ENCODE data around the gene DCPS. TPM values are rescaled to one million over a fixed set of nuclear protein-coding genes. Genes with fewer than 3 reads are reported as not detected.
"Not testable (repeated sequence)": the region's sequence is repeated elsewhere in the genome, so short reads cannot be mapped to it uniquely, and the experiment has no call there.

DCPS gene
- total RNA-seq, 1 donor from 2014 or later: 38.8 TPM

- intact Hi-C loops (cut with micrococcal nuclease): no loop called here
These were observed 37.2 kb downstream of the DCPS start for GRCh38 chr11:126340960-126341606.

DNA sequence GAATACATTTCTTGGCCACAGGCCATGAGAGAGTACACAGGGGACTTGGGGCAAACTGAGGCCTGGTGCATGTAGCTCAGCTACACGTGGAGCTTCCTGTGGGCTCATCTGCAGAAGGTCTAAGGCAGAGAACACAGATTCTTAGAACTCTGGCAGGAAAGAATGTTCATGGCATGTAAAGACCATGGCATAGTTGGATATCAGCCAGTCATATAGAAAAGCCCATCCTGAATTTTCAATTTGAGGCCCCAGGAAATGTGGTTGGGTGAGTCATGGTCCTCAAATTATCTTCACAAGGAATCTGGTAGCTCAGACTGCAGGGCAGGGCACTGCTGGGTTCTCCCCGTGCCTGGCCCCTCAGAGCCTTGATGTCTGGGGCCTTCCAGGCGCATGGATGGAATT, 37.9 kb downstream of the DCPS start:
- intact Hi-C loops (cut with micrococcal nuclease): no loop called here

- intact Hi-C loops (cut with micrococcal nuclease): no loop called here
These were observed 39.2 kb downstream of the DCPS start for GRCh38 chr11:126343051-126343450.

- intact Hi-C loops (cut with micrococcal nuclease): no loop called here
These were observed 40.6 kb downstream of the DCPS start for GRCh38 chr11:126344141-126345080.

DNA sequence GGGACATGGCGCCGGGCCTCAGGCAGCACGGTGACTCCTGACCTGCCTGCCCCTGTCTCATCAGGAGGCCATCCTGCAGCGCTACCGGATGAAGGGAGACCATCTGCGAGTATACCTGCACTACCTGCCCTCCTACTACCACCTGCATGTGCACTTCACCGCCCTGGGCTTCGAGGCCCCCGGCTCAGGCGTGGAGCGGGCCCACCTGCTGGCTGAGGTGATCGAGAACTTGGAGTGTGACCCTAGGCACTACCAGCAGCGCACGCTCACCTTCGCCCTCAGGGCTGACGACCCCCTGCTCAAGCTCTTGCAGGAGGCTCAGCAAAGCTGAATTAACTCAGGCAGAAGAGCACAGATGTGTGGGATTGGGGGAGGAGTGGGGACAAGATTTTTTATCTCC, 41.4 kb downstream of the DCPS start:
- intact Hi-C loops (cut with micrococcal nuclease): no loop called here

- intact Hi-C loops (cut with micrococcal nuclease): no loop called here
These were observed 42.1 kb downstream of the DCPS start for GRCh38 chr11:126345759-126346585.

GRCh38 chr11:126346586-126346940, 42.7 kb downstream of the DCPS start:
- intact Hi-C loops (cut with micrococcal nuclease): no loop called here

DNA sequence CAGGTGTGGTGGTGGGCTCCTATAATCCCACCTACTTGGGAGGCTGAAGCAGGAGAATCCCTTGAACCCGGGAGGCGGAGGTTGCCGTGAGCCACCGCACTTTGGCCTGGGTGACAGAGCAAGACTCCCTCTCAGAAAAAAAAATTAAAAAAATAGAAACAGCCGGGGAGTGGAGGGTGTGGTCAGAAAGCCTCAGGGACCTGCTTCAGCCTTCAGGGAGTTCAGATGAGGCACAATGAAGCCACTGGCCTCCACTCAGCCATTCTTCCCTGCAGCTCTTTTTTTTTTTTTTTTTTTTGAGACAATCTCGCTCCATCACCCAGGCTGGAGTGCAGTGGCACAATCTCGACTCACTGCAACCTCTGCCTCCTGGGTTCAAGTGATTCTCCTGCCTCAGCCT, 43.1 kb downstream of the DCPS start:
- intact Hi-C loops (cut with micrococcal nuclease): not testable (repeated sequence)

- intact Hi-C loops (cut with micrococcal nuclease): no loop called here
These were observed 44.1 kb downstream of the DCPS start for GRCh38 chr11:126347751-126348668.

- intact Hi-C loops (cut with micrococcal nuclease): no loop called here
These were observed 45.1 kb downstream of the DCPS start for GRCh38 chr11:126348806-126349582.

- intact Hi-C loops (cut with micrococcal nuclease): no loop called here
These were observed 47.0 kb downstream of the DCPS start for GRCh38 chr11:126350836-126351235.

- intact Hi-C loops (cut with micrococcal nuclease): no loop called here
These were observed 48.3 kb downstream of the DCPS start for GRCh38 chr11:126352163-126352562.

- intact Hi-C loops (cut with micrococcal nuclease): no loop called here
These were observed 49.3 kb downstream of the DCPS start for GRCh38 chr11:126352934-126353801.

DNA sequence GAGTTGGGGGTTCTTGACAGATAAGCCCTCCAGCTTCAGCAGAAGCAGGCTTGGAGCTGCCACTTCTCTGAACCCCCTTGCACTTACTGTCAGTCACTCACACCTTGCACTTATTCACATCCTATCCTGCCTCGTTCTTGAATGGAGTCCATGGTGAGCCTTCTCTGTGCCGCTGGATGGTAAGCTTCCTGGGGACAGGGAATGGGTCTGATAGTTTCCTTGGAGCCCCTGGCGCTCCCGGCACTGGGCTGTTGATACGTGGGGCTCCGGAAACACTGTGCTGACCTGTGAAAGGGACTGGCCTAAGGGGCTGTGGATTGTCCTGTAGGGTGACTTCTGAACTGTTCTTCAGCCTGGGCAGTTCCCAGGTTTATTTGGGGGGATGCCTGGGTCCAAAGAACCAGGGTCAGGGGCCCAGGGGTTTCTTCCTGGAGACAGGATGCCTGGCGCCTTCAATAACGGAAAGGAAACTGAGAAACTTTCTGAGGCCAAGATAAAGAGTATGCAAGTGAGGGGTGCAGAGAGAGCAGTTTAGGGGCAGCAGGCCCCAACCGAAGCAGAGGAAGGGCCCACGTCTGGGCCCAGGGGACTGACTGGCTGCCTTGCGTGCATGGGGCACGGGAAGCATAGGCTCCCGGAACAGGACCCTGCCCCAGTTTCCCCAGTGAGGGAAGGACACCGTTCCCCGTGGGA, 50.9 kb downstream of the DCPS start:
- intact Hi-C loops (cut with micrococcal nuclease): loop anchor here (1.0 to 2.0 kb wide), 4 partner anchors 36 to 86 kb away; partner anchors contain the start of genes DCPS and SRPRA

- intact Hi-C loops (cut with micrococcal nuclease): loop anchor here (1.0 to 2.0 kb wide), 4 partner anchors 37 to 87 kb away; partner anchors contain the start of genes DCPS and SRPRA
These were observed 51.6 kb downstream of the DCPS start, which contains the start of gene ST3GAL4 for GRCh38 chr11:126355324-126355925. ST3GAL4 (plus strand) TSS chr11:126355686; CDS start chr11:126406156, 50,470 bp downstream.

- intact Hi-C loops (cut with micrococcal nuclease): loop anchor here (1.0 to 2.0 kb wide), 4 partner anchors 37 to 88 kb away; partner anchors contain the start of genes DCPS and SRPRA
These were observed 52.4 kb downstream of the DCPS start for GRCh38 chr11:126355926-126356897.

Data from T-helper 2 cell treated with Interferon-gamma antibody and Interleukin-4, amounts not matched to agents 100 ng/mL and 5 ng/mL, for 36 hours (primary cell).